ENCODE measurements around the gene SYCE3.

- TF ChIP-seq CTCF (IDR thresholded peaks at IDR 0.05; ENCODE audit: low read depth, low read length) (no peak), EZH2phosphoT487 (IDR thresholded peaks at IDR 0.05; ENCODE audit: low read depth) (no peak)
Observed at GRCh38 chr22:50577697-50577986, 14.9 kb upstream of the SYCE3 start.

All from OCI-LY3 (cell line).